Activated B cell treated with CpG ODN at 0.5 μM for 24 hours (primary cell): Measurements from ENCODE around the gene GFY. TPM values are rescaled to one million over a fixed set of nuclear protein-coding genes. Genes with fewer than 3 reads are reported as not detected.

Experiments
- ATAC-seq: fragments of 200-7000 bp; cut with Tn5 transposase; one replicate; pipeline ENCODE4 v1.10.0; 2021; ENCODE audit warnings: low read depth, mild to moderate bottlenecking, moderate library complexity
- CTCF ChIA-PET: fragments of 350-600 bp; sonication (Branson Sonifier 250); formaldehyde crosslinking; loops from one replicate; lab custom pipeline; 2021; ENCODE audit warnings: antibody characterized with exemption; lab: Charles Lee
- POLR2A ChIA-PET: fragments of 350-600 bp; sonication (Branson Sonifier 250); formaldehyde crosslinking; loops from one replicate; lab custom pipeline; 2021; ENCODE audit warnings: antibody characterized with exemption; lab: Charles Lee
- DNase-seq: peaks from one replicate; pipeline ENCODE4 v3.0.0; 2022
- H3K27ac Mint-ChIP-seq: one replicate; pipeline ENCODE4 v1.8.0; 2020; ENCODE audit warnings: mixed read lengths
- H3K27me3 Mint-ChIP-seq: one replicate; pipeline ENCODE4 v1.8.0; 2021; ENCODE audit warnings: mixed read lengths
- H3K36me3 Mint-ChIP-seq: one replicate; pipeline ENCODE4 v1.8.0; 2021; ENCODE audit warnings: low read depth, mixed read lengths
- H3K4me1 Mint-ChIP-seq: one replicate; pipeline ENCODE4 v1.8.0; 2021; ENCODE audit warnings: mixed read lengths
- H3K4me3 Mint-ChIP-seq: one replicate; pipeline ENCODE4 v1.8.0; 2020; ENCODE audit warnings: mild to moderate bottlenecking, mixed read lengths
- H3K9me3 Mint-ChIP-seq: one replicate; pipeline ENCODE4 v1.8.0; 2020; ENCODE audit warnings: mixed read lengths
- intact Hi-C: fragments of 100-400 bp; cut with micrococcal nuclease; formaldehyde crosslinking; loops from one replicate; pipeline ENCODE4 v1.15.1; 2024
- total RNA-seq: library from RNA; stranded (reverse); gene quantifications from 2 replicates; pipeline ENCODE4 v1.2.3, GENCODE V29; 2022
- TF ChIP-seq, protein P1 (sequence below): fragments of 200-600 bp; IDR thresholded peaks from one replicate; pipeline ENCODE4 v1.8.0; 2022; ENCODE audit warnings: antibody characterized with exemption, mild to moderate bottlenecking

Gene GFY
- total RNA-seq, 1 donor from 2014 or later = not detected

- POLR2A ChIA-PET = interaction anchor here (0.7 kb wide), 1 partner anchor 946 kb away, joined by 3 read pairs; no protein-coding TSS in a partner anchor
Observed at GRCh38 chr19:49433240-49433901, 8.2 kb downstream of the GFY start.

DNA sequence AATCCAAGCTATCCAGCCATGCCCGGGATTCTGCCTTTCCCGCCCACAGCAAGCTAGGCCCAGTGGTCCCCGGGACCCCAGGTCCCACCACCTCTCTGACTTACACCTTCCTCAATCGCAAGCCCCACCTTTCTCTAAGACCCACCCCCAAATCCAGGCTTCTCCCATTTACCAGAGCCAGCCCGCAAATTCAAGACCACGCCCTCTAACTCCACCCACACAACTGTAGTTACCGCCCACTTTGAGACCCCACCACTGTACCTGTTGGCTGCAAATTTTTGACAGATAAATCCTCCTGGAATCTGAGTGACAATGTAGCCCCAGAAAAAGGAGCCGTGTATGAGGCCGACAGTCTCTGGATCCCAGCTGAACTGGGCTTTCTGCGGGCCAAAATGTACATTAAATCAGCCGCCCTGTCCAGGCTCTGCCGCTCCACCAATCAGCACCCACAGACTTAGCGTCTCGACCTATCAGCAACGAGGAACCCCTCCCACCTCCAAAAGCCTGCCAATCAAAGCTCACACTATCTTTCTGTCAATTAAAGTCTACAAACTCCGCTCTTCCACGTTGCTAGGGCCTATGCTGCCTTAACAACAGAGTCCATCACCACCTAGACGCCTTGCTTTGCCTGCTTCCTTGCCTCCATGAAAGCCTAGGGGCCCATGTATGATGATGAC, 9.9 kb downstream of the GFY start:
- no peak for DNase-seq
- peaks cover 81% of the 10 kb centered on the region for H3K27me3 Mint-ChIP-seq
- CTCF ChIA-PET = interaction anchor here (1.2 kb wide), 1 partner anchor 8 kb away, joined by 3 read pairs; no protein-coding TSS in a partner anchor
- no peak overlapping the region for H3K4me3 Mint-ChIP-seq
- no peaks in the 10 kb centered on the region for H3K9me3 Mint-ChIP-seq
- no peak overlapping the region for H3K27ac Mint-ChIP-seq
- TF ChIP-seq, protein P1, sequence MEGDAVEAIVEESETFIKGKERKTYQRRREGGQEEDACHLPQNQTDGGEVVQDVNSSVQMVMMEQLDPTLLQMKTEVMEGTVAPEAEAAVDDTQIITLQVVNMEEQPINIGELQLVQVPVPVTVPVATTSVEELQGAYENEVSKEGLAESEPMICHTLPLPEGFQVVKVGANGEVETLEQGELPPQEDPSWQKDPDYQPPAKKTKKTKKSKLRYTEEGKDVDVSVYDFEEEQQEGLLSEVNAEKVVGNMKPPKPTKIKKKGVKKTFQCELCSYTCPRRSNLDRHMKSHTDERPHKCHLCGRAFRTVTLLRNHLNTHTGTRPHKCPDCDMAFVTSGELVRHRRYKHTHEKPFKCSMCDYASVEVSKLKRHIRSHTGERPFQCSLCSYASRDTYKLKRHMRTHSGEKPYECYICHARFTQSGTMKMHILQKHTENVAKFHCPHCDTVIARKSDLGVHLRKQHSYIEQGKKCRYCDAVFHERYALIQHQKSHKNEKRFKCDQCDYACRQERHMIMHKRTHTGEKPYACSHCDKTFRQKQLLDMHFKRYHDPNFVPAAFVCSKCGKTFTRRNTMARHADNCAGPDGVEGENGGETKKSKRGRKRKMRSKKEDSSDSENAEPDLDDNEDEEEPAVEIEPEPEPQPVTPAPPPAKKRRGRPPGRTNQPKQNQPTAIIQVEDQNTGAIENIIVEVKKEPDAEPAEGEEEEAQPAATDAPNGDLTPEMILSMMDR = no peak
- no peaks in the 10 kb centered on the region for H3K36me3 Mint-ChIP-seq
- POLR2A ChIA-PET = no interaction called here
- H3K4me1 Mint-ChIP-seq = peaks cover 32% of the 10 kb centered on the region
- no peak for ATAC-seq
- intact Hi-C loops = no loop called here

More at GRCh38 chr19:49433240-49433901, 8.2 kb downstream of the GFY start:
- no peak for ATAC-seq
- no peak overlapping the region for H3K27ac Mint-ChIP-seq
- CTCF ChIA-PET = interaction anchor here (1.2 kb wide), 1 partner anchor 10 kb away, joined by 3 read pairs; no protein-coding TSS in a partner anchor
- peaks cover 76% of the 10 kb centered on the region for H3K27me3 Mint-ChIP-seq
- intact Hi-C loops = no loop called here
- H3K4me1 Mint-ChIP-seq = peaks cover 37% of the 10 kb centered on the region
- no peaks in the 10 kb centered on the region for H3K9me3 Mint-ChIP-seq
- TF ChIP-seq, protein P1 = no peak
- H3K36me3 Mint-ChIP-seq = no peaks in the 10 kb centered on the region
- no peak for DNase-seq
- no peak overlapping the region for H3K4me3 Mint-ChIP-seq

GRCh38 chr19:49435670-49436069, 10.5 kb downstream of the GFY start:
- TF ChIP-seq, protein P1 = no peak
- Mint-ChIP-seq H3K4me3 (no peak overlapping the region), H3K9me3 (no peaks in the 10 kb centered on the region), H3K36me3 (no peaks in the 10 kb centered on the region), H3K27me3 (peaks cover 82% of the 10 kb centered on the region), H3K27ac (no peak overlapping the region), H3K4me1 (peaks cover 34% of the 10 kb centered on the region)
- ChIA-PET CTCF (no interaction called here), POLR2A (interaction anchor here (0.7 kb wide), 1 partner anchor 483 kb away, joined by 5 read pairs; no protein-coding TSS in a partner anchor)
- DNase-seq (no peak), ATAC-seq (no peak)
- intact Hi-C loops = no loop called here

- no peak overlapping the region for H3K27ac Mint-ChIP-seq
- H3K36me3 Mint-ChIP-seq = no peaks in the 10 kb centered on the region
- TF ChIP-seq, protein P1 = no peak
- intact Hi-C loops = no loop called here
- H3K9me3 Mint-ChIP-seq = no peaks in the 10 kb centered on the region
- POLR2A ChIA-PET = interaction anchor here (0.5 to 0.7 kb wide), 4 partner anchors 34 to 484 kb away, joined by 3 to 5 read pairs (median 4); partner anchors contain the start of gene GYS1
- CTCF ChIA-PET = no interaction called here
- DNase-seq = no peak
- H3K4me3 Mint-ChIP-seq = peak overlapping the region; percentile 7
- H3K4me1 Mint-ChIP-seq = peaks cover 39% of the 10 kb centered on the region
- H3K27me3 Mint-ChIP-seq = peaks cover 82% of the 10 kb centered on the region
- ATAC-seq = peak; percentile 50
Observed at GRCh38 chr19:49436381-49437017, 11.3 kb downstream of the GFY start.
